ENCODE measurements around the gene CTDSP1.
A peak's percentile ranks its signal among the peaks of the same experiment; 100 is the strongest.

CTDSP1 gene

DNA sequence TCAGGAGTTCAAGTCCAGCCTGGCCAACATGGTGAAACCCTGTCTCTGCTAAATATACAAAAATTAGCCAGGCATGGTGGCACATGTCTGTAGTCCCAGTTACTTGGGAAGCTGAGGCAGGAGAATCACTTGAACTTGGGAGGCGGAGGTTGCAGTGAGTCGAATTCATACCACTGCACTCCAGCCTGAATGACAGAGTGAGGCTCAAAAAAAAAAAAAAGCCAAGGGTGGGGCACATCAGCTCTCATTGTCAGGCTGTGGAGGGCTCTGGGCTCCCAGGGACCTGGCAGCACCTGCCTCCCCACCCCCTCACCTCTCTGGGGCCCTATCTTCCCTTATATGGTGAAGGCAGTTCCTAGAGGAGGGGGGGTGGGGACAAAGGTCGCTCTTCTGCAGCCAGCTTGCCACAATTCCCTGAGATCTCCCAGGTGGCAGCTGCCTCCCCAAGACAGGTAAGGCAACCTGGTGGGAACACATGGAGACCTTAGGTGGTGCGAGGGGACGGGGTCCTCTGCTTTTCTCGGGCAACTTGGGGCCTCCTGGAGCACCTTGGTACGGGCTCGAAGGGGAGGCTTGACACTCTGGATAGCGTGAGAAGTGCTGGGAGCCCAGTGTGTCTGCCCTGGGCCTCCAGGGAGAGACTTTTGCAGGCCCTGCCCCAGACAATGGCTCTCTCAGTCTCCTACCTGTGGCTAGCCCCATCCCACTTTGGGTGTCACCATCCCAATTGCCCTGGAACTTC is 19.2 kb downstream of the CTDSP1 start, which contains the start of gene VIL1:
VIL1 (plus strand) TSS at position 407 of the 742 bp plus-strand sequence. CDS start 4,656 bp downstream, outside the sequence.
- TF ChIP-seq, protein P1, sequence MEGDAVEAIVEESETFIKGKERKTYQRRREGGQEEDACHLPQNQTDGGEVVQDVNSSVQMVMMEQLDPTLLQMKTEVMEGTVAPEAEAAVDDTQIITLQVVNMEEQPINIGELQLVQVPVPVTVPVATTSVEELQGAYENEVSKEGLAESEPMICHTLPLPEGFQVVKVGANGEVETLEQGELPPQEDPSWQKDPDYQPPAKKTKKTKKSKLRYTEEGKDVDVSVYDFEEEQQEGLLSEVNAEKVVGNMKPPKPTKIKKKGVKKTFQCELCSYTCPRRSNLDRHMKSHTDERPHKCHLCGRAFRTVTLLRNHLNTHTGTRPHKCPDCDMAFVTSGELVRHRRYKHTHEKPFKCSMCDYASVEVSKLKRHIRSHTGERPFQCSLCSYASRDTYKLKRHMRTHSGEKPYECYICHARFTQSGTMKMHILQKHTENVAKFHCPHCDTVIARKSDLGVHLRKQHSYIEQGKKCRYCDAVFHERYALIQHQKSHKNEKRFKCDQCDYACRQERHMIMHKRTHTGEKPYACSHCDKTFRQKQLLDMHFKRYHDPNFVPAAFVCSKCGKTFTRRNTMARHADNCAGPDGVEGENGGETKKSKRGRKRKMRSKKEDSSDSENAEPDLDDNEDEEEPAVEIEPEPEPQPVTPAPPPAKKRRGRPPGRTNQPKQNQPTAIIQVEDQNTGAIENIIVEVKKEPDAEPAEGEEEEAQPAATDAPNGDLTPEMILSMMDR (IDR thresholded peaks at IDR 0.05) = no peak
- no peak for TF ChIP-seq ZFX (IDR thresholded peaks at IDR 0.05; ENCODE audit: borderline replicate concordance)
- H3K27ac ChIP-seq = peak within 1 kb of the TSS; percentile 70

DNA sequence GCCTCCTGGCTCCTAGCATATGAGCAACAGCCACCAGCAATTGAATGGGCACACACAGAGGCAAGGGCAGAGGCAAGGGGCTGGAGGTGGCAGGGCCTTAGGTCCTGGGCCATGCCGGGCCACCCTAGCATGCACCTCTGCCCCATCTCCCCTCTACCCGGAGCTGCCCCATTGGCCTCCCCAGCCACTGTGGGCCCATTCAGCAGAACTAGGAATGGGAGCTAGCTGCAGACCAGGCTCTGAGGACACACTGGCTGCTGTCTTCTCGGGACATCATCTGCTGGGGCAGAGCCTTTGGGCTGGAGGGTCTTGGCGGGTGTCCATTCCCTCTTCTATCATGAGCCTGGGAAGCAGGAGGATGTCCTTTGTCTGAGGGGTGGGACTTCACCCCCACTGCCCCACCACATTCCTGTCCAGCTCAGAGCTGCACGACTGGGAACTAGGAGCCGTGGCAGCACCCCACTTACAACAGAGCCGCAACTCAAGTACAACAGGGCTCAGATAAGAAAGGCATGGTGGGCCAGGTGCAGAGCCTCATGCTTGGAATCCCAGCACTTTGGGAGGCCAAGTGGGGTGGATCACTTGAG is 20.1 kb downstream of the CTDSP1 start:
- TF ChIP-seq, protein P1 (IDR thresholded peaks at IDR 0.05) = no peak
- no peak for TF ChIP-seq ZFX (IDR thresholded peaks at IDR 0.05; ENCODE audit: borderline replicate concordance)

DNA sequence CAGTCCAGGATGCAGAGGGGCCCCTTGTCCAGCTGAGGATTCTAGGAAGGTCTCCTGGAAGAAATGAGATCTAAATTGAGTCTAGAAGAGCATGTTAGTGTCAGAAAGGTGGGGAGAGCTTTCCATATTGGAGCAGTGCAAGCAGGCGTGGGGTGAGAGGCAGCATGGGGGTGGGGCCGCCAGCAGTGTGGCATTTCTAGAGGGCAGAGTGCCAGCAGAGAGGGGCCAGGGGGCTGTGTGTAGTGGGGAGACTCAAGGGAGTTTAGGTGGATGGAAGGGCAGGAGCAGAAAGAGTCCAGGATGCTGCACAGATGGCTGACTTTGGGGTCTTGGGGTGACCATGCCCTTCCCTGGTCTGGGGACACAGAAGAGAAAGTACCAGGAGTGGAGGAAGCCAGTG is 21.4 kb downstream of the CTDSP1 start:
- no peak overlapping the region for H3K27ac ChIP-seq
- no peak for TF ChIP-seq ZFX (IDR thresholded peaks at IDR 0.05; ENCODE audit: borderline replicate concordance)
- TF ChIP-seq, protein P1 (IDR thresholded peaks at IDR 0.05) = no peak

More for the DNA sequence above, 20.1 kb downstream of the CTDSP1 start:
- H3K27ac ChIP-seq = peak overlapping the region; percentile 70

DNA sequence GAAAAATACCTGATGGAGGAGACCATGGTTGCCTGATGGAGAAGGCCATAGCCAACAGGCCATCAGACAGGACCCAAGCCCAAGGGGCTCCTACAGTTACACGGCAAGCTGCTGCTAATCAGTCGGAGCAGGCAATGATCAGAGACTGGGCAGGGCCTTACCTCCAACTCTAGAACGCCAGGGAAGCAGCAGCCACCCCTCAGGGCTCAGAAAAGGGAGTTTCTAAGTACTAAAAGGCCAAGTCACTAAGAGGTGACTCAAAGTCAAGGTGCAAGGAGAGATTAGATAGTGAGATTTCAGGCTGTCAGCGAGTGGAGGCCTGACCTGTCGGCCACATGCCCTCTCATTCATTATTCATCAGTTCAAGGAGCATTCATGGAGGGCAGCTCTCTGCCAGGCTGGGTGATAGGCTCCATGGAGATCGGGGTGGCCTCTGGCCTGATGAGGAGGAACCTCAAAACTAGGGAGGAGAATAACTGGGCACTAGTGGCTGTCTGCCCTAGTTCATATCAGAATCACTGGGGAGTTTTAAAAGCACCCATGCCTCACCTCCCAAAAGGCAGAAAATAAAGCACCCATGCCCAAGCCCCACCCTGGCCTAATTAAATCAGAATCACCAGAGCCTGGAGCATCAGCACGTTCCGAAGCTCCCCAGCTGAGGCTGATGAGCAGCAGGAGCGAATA is 22.9 kb downstream of the CTDSP1 start:
- no peak for TF ChIP-seq ZFX (IDR thresholded peaks at IDR 0.05; ENCODE audit: borderline replicate concordance)
- TF ChIP-seq, protein P1 (IDR thresholded peaks at IDR 0.05) = no peak

DNA sequence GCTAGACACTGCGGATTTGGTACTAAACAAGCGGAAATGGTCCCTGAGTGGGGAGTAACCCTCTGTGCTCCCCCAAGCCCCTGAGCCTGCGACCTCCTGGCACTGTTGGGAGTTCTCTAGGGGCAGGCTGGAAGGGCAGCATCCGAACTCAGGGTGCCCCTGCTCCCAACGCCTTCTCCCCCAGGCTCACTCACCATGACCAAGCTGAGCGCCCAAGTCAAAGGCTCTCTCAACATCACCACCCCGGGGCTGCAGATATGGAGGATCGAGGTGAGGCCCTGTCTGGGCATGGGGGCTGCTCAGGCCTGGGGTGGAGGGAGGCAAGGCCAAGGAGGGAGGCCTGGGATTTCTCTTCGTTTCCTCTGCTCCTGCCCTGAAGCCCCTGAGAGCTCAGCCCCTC is 23.9 kb downstream of the CTDSP1 start:
- peak overlapping the region; percentile 23; the same call in 1 of the 2 replicates for H3K27ac ChIP-seq
- TF ChIP-seq, protein P1 (IDR thresholded peaks at IDR 0.05) = no peak
- no peak for TF ChIP-seq ZFX (IDR thresholded peaks at IDR 0.05; ENCODE audit: borderline replicate concordance)

More for the DNA sequence above, 22.9 kb downstream of the CTDSP1 start:
- no peak overlapping the region for H3K27ac ChIP-seq

DNA sequence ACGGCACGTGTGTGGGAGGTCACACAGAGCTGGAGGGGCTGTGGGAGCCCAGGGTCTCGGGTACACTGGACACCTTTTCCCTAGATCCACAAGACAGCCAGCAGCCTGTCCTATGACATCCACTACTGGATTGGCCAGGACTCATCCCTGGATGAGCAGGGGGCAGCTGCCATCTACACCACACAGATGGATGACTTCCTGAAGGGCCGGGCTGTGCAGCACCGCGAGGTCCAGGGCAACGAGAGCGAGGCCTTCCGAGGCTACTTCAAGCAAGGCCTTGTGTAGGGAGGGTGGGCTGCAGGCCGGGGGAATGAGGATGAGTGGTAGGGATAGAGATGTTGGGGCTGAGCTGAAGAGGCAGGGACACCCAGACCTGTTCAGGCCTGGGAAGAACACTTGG is 25.9 kb downstream of the CTDSP1 start:
- TF ChIP-seq, protein P1 (IDR thresholded peaks at IDR 0.05) = no peak
- TF ChIP-seq ZFX (IDR thresholded peaks at IDR 0.05; ENCODE audit: borderline replicate concordance) = no peak
- no peak overlapping the region for H3K27ac ChIP-seq

All from 22Rv1 (cell line).